ENCODE results near the gene ALDH3A2.

Gene ALDH3A2

DNA sequence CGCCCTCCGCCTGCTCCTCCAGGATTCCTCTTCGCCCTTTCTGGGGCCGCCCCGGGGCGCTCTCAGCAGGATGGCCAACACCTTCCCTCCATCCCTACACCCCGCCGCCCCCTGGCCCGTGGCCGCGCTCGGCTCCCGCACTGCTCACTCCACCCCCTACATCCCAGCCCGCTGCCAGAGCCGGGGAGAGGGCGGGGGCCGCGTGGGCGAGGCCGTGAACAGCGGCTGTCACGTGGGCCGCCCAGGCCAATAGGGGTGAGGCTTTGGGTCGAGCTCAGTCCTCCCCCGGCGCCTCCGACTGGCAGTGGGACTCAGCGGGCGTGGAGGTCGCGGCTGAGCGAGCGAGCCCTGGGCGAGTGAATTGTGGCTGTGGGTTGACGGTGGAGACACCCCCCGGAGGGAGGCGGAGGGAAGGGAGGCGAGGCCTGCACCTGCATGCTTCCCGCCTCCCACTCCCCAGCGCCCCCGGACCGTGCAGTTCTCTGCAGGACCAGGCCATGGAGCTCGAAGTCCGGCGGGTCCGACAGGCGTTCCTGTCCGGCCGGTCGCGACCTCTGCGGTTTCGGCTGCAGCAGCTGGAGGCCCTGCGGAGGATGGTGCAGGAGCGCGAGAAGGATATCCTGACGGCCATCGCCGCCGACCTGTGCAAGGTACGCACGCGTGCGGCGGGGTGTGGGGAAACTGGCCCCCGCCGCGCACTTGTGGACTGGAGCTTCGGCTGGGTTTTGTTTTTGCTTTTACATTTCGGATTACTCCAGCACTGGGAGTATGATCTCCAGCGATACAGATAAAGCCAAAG, at the start of gene ALDH3A2:
TSS of gene ALDH3A2 (plus strand) at position 277 of the 799 bp plus-strand sequence. CDS start at position 498, 221 bp downstream.
- DNase-seq: peak; percentile 93

DNA sequence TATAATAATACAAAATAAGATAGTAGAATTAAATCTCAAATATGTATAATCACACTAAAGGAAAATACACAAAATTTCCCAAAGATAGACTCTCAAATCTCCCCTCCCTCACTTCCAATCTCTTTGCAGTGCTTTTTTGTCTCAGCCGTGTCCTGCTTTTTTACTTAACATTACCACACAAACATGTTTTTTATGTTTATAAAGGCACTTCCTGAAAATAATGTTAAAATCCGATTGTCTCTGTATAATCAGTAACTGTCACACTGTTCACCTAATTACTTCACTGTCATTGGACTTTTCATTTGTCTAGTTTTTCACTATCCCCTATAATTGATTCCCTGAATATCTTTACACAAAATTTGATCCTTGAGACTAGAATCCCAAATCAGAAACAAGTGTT, 38.2 kb upstream of the ALDH3A2 start:
- DNase-seq: no peak

DNA sequence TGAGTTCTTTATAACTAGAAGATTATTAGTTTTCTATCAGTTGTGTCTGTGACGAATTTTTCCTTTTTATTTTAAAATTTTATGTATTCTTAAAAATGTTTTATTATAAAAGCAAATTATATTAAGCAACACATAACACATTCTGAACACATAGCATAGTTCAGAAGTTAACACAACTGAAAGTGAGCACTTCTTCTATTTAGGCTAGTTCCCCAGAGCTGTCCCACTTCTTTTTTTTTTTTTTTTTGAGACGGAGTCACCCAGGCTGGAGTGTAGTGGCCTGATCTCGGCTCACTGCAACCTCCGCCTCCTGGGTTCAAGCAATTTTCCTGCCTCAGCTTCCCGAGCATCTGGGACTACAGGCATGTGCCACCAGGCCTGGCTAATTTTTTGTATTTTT, 37.7 kb upstream of the ALDH3A2 start:
- DNase-seq: no peak

DNA sequence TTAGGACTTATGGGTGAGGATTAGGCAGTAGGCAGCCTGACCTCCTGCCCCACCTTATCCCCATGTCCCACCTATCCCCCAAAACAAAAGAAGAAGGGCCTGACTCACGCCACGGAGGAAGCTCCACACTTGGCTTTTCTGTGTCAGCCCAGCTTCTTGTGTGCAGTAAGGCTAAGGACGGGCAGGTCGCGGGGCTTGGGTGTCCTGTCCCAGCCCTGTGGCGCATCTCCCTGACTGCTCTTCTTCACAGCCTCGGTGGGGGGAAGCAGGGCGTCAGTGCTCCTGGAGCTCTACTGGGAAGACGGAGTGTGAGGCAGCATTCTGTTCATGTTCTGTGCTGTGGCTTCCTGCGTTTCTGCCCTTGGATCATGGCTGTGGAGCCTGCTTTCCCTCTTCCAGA, 34.6 kb upstream of the ALDH3A2 start:
- DNase-seq: no peak

DNA sequence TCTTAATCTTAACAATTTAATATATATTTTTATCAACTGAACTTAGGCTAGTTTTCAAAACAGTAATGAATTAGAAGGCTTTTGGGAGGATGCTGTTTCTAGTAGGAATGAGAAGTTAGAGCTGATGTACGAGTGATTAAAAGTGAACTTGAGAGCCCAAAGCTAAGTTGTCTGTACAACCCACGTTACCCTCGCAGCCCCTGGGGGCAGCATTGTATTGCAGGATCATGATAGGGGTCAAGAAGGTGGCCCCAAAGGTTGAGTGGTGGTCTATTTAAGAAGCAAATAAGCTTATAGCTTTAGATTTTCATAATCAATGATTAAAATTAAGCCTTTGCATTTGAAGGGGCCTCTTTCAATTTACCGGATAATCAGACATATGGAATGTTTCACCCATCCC, 33.7 kb upstream of the ALDH3A2 start:
- no peak for DNase-seq

DNA sequence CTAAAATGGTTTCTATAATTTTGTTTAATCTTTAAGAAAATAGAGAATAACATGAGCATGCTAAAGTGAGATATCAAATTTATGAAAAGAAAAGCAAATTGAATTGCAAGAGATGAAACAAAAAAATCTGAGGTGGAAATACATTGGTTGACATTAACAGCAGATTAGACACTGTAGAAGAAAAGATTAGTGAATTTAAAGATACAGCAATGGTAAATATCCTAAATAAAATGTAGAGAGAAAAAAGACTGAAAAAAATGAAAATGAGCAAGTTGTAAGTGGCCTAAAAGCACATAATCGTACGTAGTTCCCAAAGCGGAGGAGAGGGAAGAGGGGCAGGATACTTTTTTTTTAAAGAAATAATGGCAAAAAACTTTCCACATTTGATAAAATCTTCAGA, 30.5 kb upstream of the ALDH3A2 start:
- no peak for DNase-seq

DNA sequence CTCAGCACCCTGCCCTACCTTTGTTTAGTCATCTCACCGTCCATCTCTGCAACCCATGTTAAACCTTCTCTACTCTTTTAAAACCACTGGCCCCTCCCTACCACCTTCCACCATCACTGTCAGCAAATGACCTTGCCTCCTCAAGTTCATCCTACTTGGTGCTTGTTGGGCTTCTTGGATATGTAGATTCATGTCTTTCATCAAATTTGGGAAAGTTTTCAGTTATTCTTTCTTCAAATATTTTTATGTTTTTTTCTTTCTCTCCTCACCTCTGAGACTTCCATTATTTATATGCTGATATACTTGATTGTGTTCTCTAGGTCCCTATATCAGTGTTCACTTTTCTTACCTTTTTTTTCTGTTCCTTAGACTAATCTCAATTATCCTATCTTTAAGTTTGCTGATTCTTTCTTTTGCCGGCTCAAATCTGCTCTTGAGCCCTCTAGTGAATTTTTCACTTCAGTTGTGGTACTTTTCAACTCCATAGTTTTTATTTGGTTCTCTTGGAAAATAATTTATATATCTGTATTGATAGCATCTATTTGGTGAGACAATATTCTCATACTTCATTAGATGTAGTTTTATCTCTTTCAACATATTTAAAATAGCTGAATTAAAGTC, 28.7 kb upstream of the ALDH3A2 start:
- DNase-seq: no peak

DNA sequence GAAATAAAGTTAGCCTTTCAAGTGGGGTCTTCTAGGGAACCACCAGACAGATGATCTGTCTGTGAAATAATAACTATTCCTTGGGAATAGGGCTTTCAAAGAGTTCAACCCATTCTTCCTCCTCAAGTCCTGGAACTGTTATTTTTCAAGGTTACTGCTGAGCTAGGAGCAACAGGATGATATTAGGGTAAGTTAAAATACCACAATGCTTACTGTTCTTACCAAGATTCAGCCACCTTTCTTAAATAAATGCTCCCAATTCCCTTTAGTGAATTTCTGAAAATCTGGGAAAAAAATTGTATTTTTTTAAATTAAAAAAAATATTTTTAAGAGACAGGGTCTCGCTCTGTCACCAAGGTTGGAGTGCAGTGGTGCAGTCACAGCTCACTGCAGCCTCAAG, 26.9 kb upstream of the ALDH3A2 start:
- DNase-seq: no peak

DNA sequence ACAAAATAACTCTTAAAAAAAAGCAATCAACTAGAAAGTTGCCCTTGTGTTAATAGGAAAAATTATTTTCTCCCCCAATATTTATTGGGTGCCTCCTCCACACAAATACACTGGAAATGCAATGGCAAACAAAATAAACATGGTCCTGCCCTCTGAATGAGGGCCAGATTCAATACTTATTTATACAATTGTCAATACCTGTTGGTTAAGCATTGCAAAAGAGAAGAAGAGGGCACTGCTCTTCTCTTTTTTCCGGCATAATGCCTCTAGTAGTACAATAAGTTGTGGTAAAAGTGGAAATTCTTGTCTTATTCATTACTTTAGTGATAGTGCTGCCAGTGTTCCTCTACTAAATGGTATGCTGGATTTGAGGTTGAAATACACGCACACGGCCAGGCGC, 22.5 kb upstream of the ALDH3A2 start:
- DNase-seq: no peak

DNA sequence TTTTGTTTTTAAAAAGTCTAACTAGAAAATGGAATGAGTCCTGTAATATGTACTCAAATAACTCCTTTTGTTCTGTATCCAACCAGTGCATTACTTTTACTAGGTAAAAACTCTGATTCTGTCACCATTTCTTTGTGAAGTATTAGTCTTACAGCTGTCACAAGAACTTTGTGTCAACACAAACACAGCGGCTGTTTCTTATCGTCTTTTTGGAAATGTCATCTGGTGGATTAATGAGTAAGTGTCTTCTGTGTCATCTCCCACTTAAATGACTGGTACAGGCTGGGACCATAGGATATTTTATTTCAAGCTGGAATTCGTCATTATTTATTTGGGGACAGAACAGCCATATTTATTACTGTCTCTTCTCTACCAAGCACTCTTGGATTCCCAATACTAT, 19.1 kb upstream of the ALDH3A2 start:
- DNase-seq: no peak

DNA sequence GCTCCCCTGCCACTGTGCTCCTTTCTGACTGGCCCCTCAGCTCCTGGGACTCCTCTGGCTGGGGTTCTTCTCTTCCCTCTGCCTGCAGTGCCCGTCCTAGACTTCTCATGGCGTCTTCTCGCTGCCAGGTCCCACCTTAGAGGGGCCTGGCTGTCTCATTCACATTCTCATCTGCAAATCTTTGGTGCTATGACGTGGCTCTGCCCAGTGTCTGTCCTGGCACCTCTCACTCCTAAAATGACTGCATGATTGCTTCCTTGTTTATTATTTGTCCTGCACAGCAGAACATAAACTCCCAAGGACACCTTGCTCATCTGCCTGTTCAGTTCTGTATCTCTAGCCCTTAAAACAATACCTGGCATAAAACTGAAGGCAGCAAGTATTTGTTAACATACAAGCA, 18.5 kb upstream of the ALDH3A2 start:
- DNase-seq: no peak

DNA sequence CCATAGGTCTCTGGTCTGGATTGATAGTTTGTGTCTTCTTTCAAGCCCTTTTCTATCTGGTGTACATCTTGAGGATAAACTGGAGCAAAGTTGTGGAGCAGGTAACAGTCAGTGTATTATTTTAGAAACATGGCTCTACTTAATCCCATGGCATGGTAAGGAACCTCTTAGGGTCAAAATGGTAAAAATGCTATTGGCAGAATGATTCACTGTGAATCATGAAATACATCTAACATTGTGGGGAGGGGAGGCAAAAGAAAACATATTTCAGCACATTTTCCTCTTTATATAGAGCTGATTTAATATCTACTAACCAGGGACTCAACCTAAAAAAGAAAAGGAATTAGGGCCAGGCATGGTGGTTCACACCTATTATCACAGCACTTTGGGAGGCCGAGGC, 17.9 kb upstream of the ALDH3A2 start:
- no peak for DNase-seq

DNA sequence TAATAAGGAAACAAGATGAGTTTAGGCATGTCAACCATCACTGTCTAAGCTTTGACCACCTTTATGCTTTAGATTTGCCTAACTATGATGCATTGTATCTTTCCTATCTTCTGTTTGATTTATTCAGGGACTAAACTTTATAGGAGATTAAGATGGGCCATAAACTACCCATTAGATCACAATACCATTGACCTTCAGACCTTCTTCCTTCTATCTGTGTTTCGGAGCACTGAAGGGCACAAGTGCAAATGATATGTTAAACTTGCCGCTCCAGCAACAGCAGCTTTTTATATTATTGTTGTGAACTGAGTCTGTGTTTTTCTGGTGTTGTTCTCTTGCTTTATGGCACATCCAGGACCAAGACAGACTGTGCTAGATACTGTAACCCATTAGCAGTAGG, 16.6 kb upstream of the ALDH3A2 start:
- DNase-seq: no peak

DNA sequence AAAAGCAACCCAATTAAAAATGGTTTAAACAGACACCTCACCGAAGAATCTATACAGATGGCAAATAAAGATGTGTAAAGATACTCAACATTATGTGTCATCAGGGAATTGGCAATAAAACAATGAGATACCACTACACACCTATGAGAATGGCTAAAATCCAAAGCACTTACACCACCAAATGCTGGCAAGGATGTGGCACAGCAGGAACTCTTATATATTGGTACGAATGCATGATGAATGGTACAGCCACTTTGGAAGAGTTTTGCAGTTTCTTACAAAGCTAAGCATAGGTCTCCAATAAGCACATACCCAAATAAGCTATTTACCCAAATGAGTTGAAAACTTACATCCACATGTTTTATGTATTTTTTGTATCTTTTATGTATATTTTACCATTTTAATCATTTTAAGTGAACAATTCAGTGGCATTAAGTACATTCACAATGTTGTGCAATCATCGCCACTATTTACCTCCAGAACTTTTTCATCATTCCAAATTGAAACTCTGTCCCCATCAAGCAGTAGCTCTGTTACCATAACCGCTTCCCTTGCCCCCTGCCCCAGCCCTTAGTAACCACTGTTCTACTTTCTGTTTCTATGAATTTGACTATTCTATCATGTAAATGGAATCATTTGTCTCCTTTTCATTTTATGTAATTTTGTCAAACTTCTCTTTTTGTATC, 6.7 kb upstream of the ALDH3A2 start:
- DNase-seq: no peak

DNA sequence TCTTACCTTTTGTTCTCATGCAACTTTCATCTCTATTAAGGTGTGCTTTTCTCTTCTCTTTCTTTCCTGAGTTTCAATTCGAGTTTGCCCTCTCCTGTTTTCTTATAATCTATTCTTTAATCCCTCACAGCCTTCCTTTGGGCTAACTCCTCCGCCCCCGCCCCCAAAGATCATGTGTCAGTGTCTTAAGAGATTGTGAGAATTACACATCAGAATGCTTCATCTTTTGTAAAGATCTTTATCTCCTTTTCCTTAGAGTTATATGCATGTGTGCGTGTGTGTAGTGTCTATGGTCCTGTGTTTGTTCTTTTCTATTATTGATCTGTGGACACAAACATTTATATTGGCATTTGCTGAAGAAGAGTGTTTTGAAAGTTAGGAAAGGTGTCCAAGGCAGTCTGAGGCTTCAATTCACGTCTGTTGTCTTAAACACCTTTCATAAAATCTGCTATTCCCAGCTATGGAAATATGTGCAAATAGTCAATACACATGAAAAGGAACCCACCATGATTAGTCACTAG, 6.1 kb upstream of the ALDH3A2 start:
- DNase-seq: no peak

DNA sequence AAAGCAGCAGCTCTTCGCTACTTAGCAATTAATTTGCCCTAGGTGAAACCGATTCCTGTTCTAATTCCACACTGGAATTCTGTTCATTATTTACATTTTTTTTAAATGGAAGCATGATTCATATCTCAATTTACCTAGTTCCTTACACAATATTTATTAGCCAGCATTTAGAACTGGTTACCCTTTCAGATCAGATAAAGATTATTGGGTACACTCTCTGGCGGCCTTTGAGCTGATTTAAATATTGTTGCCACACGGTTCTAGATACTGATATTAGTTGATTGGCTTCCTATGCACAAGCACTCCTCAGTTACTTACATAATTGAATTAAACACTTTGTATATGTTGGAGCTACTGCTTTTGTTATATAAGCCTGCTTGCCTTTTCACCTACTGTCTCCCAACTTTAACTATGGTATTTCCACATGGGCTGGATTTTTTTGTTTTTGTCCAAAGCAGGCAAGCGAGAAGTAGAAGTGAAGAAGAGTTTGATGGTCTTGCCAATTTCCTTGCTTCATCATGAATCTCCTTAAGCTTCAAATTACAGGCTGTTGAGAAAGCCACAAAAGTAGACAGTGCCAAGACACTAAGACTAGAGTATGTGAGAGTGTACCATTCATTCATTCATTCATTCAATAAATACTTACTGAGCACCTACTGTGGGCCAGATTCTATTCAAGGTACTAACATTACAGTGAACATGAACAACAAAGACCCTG, 3.9 kb upstream of the ALDH3A2 start:
- no peak for DNase-seq

DNA sequence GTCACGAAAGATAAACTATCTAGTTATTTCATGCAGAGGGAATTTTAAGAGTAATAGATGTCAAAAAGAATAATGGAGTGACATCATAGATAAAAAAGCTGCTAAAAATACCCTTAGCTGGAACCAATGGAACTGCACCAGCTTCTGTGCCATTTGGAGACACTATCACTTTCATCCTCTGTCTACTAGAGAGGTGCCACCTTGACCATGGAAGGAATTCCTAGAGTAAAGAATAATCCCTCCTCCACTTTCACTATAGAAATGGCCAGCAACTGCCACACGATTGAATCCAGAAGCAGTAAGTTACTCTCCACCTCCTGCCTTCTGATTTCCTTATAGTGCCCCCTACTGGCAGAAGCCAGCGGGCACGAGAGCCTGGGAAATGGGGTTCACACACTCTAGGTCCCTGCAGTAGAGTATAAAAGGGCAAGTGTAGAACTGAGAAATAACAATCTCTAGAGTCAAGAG, 2.8 kb upstream of the ALDH3A2 start:
- DNase-seq: peak; percentile 67

DNA sequence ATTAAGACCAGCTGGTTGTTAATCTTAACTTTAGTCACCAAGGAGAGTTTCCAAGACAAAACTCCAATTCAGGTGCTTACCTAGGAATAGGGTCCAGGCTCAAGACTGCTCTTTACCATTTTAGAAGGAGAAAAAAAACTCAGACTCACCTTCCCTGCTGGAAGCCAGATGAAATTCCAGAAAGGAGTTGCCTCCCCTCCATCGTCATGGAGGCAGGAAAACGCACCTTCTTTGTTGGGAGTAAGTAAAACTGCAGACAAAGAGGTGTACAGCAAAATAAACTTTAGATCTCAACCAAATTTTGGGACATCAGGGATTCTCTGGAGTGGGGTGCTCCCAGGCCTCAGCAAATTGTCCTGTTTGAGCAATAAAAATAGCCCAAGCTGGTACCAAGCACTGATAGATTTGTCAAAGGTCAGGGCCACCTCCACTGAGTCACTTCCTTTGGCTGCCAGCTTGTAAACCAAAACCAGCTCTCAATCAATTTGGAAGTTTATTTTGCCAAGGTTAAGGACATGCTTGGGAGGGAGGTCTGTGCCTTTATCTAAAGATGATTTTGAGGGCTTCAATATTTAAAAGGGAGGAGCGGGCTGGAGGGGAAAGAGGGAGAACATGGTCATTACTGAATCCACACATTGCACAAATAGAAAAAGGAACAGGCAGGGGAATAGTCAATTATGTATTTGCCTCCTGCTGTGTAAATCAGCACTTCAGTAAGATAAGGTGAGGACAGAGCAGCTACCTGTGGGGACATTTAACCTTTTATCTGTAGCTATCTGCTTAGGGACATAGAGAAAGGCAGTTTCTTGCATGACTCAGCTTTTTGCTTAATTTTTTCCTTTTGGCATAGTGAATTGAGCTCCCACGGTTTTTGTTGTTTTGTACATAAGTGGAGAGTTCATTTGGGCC, 1.5 kb upstream of the ALDH3A2 start:
- no peak for DNase-seq

DNA sequence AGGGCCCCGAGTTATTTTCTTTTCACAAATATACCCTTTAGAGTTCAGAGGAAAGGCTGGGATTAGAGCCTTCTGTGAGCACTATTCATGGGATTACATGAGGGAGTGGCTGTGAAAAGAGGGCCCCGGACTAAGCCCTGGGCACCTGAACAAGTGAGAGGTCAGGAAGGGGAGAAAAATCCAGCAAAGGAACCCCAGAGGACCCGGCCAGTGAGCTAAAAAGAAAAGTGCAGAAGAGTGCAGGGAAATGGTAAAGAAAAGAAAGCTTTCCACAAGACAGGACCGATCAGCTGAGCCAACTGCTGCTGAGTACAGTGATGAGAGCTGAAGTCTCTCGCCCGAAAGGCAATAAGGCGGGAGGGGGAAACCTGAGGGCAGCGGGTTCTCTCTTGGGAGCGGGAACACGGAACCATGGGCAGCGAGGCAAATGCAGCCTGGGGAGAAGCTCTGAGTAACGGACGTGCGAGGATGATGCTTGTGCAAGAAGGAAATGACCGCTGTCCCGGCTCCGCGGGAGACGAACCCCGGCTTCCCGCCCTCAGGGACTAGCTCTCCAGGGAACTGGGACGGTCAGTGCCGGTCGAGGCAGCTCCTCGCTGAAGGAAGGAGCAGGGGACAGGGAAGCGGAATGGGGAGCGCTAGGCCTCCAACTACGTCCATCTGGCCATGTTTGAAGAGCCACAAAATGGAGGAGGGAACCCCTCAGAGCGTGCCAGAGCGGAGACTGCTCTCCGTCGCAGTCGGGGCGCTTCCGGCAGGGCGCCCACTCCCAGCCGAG, 665 bp upstream of the ALDH3A2 start:
- DNase-seq: peak; percentile 36

DNA sequence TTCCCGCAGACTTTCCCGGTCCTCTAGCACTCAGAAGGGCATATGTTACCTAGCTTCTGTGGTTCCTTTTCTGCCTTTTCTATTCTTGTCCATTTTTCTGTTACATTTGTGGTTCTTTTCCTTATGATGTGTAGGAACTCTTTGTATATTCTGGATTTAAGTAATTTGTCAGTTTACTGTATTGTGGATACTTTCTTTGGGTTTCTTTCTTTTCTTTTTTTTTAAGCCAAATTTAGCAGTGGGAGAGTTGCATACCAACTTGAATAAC, 657 bp downstream of the ALDH3A2 start:
- DNase-seq: no peak

DNA sequence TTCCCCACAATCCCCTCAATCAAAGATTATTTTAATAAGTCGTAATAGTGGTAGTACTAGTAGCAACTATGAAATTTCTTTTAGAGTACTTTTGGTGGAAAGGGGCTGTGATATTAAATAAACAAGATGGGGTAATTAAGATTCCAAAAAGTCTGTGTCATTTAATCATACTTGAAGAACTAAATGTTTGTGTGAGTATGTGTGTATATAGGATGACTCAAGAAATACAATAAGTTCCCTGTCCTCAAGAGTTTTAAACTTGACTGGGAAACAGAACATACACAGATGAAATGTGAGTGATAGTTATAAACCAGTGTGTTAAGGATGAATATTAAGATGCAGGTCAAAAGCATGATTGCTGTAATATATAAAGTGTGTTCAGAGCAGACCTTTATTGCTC, 2.3 kb downstream of the ALDH3A2 start:
- DNase-seq: no peak

Data from CD4-positive, alpha-beta T cell treated with Interleukin-12 subunit alpha and Interleukin-12 subunit beta, for 1 hour (primary cell).